ENCODE results near the gene PLEKHG1. TPM values are rescaled to one million over a fixed set of nuclear protein-coding genes. Genes with fewer than 3 reads are reported as not detected.

The PLEKHG1 gene
- total and polyA plus RNA-seq, 2 of the 13 experiments (the other 11 are each of a cell fraction or from before 2014, with no cell fraction given), result 0.03 to 0.04 TPM

DNA sequence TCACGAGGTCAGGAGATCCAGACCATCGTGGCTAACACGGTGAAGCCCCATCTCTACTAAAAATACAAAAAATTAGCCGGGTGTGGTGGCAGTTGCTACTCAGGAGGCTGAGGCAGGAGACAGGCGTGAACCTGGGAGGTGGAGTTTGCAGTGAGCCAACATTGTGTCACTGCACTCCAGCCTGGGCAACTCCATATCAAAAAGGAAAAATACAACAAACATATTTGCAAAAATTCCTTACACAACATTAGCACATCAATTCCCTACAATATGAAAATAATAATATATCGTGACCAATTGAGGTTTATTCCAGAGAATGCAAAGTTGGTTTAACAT, 38.8 kb upstream of the PLEKHG1 start:
- in situ Hi-C loops (cut with HindIII; ENCODE audit: extremely low pct_ligation_motif_present, low pct_unique_long_range_greater_than_20kb) (no loop called here), intact Hi-C loops (cut with micrococcal nuclease; ENCODE audit: unreplicated experiment) (no loop called here)
- ChIA-PET POLR2A (no interaction called here), CTCF (ENCODE audit: low intra/inter-chr PET ratio, low total read pairs) (no interaction called here)
- H4K20me1 ChIP-seq (ENCODE audit: insufficient read depth, low read length), result no peaks in the 10 kb centered on the region
- ATAC-seq (no peak), DNase-seq (ENCODE audit: low spot score) (no peak), FAIRE-seq (no peak)
- H3K9me3 ChIP-seq (ENCODE audit: low read length), result no peaks in the 10 kb centered on the region
- TF ChIP-seq STAG1 (CRISPR knock-in tag; IDR thresholded peaks at IDR 0.05) (no peak), HHEX (CRISPR knock-in tag; IDR thresholded peaks at IDR 0.05) (no peak), RELA (CRISPR knock-in tag; IDR thresholded peaks at IDR 0.05) (no peak), FOXA3 (CRISPR knock-in tag; IDR thresholded peaks at IDR 0.05) (no peak), ZNF782 (CRISPR knock-in tag; IDR thresholded peaks at IDR 0.05; ENCODE audit: borderline replicate concordance) (no peak), PPARG (CRISPR knock-in tag; conservative IDR thresholded peaks at IDR 0.05) (no peak), ARID2 (CRISPR knock-in tag; IDR thresholded peaks at IDR 0.05; ENCODE audit: borderline replicate concordance) (no peak)
- TF ChIP-seq, protein P1, sequence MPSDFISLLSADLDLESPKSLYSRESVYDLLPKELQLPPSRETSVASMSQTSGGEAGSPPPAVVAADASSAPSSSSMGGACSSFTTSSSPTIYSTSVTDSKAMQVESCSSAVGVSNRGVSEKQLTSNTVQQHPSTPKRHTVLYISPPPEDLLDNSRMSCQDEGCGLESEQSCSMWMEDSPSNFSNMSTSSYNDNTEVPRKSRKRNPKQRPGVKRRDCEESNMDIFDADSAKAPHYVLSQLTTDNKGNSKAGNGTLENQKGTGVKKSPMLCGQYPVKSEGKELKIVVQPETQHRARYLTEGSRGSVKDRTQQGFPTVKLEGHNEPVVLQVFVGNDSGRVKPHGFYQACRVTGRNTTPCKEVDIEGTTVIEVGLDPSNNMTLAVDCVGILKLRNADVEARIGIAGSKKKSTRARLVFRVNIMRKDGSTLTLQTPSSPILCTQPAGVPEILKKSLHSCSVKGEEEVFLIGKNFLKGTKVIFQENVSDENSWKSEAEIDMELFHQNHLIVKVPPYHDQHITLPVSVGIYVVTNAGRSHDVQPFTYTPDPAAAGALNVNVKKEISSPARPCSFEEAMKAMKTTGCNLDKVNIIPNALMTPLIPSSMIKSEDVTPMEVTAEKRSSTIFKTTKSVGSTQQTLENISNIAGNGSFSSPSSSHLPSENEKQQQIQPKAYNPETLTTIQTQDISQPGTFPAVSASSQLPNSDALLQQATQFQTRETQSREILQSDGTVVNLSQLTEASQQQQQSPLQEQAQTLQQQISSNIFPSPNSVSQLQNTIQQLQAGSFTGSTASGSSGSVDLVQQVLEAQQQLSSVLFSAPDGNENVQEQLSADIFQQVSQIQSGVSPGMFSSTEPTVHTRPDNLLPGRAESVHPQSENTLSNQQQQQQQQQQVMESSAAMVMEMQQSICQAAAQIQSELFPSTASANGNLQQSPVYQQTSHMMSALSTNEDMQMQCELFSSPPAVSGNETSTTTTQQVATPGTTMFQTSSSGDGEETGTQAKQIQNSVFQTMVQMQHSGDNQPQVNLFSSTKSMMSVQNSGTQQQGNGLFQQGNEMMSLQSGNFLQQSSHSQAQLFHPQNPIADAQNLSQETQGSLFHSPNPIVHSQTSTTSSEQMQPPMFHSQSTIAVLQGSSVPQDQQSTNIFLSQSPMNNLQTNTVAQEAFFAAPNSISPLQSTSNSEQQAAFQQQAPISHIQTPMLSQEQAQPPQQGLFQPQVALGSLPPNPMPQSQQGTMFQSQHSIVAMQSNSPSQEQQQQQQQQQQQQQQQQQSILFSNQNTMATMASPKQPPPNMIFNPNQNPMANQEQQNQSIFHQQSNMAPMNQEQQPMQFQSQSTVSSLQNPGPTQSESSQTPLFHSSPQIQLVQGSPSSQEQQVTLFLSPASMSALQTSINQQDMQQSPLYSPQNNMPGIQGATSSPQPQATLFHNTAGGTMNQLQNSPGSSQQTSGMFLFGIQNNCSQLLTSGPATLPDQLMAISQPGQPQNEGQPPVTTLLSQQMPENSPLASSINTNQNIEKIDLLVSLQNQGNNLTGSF (CRISPR knock-in tag; IDR thresholded peaks at IDR 0.05), result no peak
- TF ChIP-seq, protein P2, sequence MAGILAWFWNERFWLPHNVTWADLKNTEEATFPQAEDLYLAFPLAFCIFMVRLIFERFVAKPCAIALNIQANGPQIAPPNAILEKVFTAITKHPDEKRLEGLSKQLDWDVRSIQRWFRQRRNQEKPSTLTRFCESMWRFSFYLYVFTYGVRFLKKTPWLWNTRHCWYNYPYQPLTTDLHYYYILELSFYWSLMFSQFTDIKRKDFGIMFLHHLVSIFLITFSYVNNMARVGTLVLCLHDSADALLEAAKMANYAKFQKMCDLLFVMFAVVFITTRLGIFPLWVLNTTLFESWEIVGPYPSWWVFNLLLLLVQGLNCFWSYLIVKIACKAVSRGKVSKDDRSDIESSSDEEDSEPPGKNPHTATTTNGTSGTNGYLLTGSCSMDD (CRISPR knock-in tag; IDR thresholded peaks at IDR 0.05), result no peak
- H3K4me1 ChIP-seq (ENCODE audit: insufficient read depth, low read length), result no peaks in the 10 kb centered on the region
- no peaks in the 10 kb centered on the region for H3K36me3 ChIP-seq (replicated peaks in 1 of 2; ENCODE audit: control insufficient read depth in 1 of 2, insufficient read depth in 2 of 2, low read length in 2 of 2)
- no peaks in the 10 kb centered on the region for H3K27me3 ChIP-seq (ENCODE audit: control insufficient read depth in 1 of 2, insufficient read depth in 2 of 2, low read length in 2 of 2)
- BruUV-seq (replicated peaks), result no TSS peak
- H3K27ac ChIP-seq (ENCODE audit: extremely low read length, insufficient read depth, low read length), result no peak overlapping the region
- H2AFZ ChIP-seq (ENCODE audit: low read length), result no peak overlapping the region
- H3K4me2 ChIP-seq (ENCODE audit: low read depth, low read length), result no peak overlapping the region
- no peaks in the 10 kb centered on the region for H3K79me2 ChIP-seq (ENCODE audit: insufficient read depth, low read length)
- 7% methylated on average over 6 of the region's 6 CpGs for WGBS (ENCODE audit: low lambda C conversion rate)
- H3K9ac ChIP-seq (ENCODE audit: insufficient read depth, low read depth, low read length), result no peak overlapping the region
- no peak overlapping the region for H3K4me3 ChIP-seq (replicated peaks in 1 of 3; ENCODE audit: insufficient read depth in 1 of 3, low read depth in 2 of 3, low read length in 3 of 3)

All from HepG2 (cell line).